HCT116 (cell line): ENCODE measurements around the gene FBXO31. TPM values are rescaled to one million over a fixed set of nuclear protein-coding genes. Genes with fewer than 3 reads are reported as not detected.

ENCODE experiments used
- ATAC-seq: fragments of 200-7000 bp; cut with Tn5 transposase; 2 replicates; pipeline ENCODE4 v1.9.1; 2020; ENCODE audit warnings: mild to moderate bottlenecking, moderate library complexity
- BruUV-seq: library from RNA; stranded (reverse); fragments of 400-500 nt; replicated peaks from 2 replicates; lab custom pipeline; 2021; lab: Mats Ljungman, UMichigan
- CTCF ChIA-PET: fragments of 300-600 bp; sonication (Branson Sonifier 250); formaldehyde crosslinking; loops from one replicate; lab custom pipeline; 2021; ENCODE audit warnings: antibody characterized with exemption; lab: Charles Lee
- POLR2A ChIA-PET: fragments of 300-600, 350-600 bp; sonication (Branson Sonifier 250); formaldehyde crosslinking; loops from one replicate; lab custom pipeline; 2021; ENCODE audit warnings: antibody characterized with exemption; lab: Charles Lee
- RAD21 ChIA-PET, 2 experiments: fragments of 300-600 bp; sonication (Branson Sonifier 250); formaldehyde crosslinking; loops; one replicate each; lab custom pipeline; 2023; ENCODE audit warnings: low total read pairs in 2 of 2; ENCODE audit not compliant: uncharacterized antibody in 2 of 2, unreplicated experiment in 2 of 2, low non-redundant PET in 1 of 2; lab: Charles Lee
- DNase-seq: peaks from one replicate; pipeline ENCODE4 v3.0.0-alpha.2; 2010; ENCODE audit warnings: low read depth, low spot score
- H2AFZ ChIP-seq: fragments of 200-600 bp; shearing (Covaris generic), sonication (generic); 2 replicates; pipeline ENCODE4 v1.6.1; 2017; ENCODE audit warnings: low read depth, mixed run types, mixed read lengths, antibody characterized with exemption, low read length; ENCODE audit not compliant: poor library complexity, severe bottlenecking
- H3K27ac ChIP-seq: 2 replicates; pipeline ENCODE4 v1.5.1; 2012; ENCODE audit warnings: low read depth, low read length
- H3K27me3 ChIP-seq: fragments of 200-600 bp; sonication (generic); 2 replicates; pipeline ENCODE4 v1.6.1; 2016; ENCODE audit warnings: mixed run types, low read length, mixed read lengths; ENCODE audit not compliant: insufficient read depth
- H3K36me3 ChIP-seq, 2 experiments: fragments of 200-500 bp in 1 of 2; fragments of 200-600 bp in 1 of 2; sonication (Bioruptor generic) in 1 of 2; sonication (generic) in 1 of 2; 2 replicates each; pipeline versions ENCODE4 v1.5.1 to v1.6.1; 2014 to 2016; ENCODE audit warnings: low read length in 2 of 2, inconsistent platforms in 1 of 2, mixed read lengths in 1 of 2, mixed run types in 1 of 2; ENCODE audit not compliant: insufficient read depth in 2 of 2, control insufficient read depth in 1 of 2
- H3K4me1 ChIP-seq, 2 experiments: fragments of 200-600 bp in 1 of 2; sonication (generic) in 1 of 2; 2 replicates each; pipeline versions ENCODE4 v1.5.1 to v1.6.1; 2012 to 2017; ENCODE audit warnings: low read length in 2 of 2, inconsistent platforms in 1 of 2, mild to moderate bottlenecking in 1 of 2, mixed read lengths in 1 of 2, mixed run types in 1 of 2, moderate library complexity in 1 of 2; ENCODE audit not compliant: insufficient read depth in 2 of 2, control insufficient read depth in 1 of 2
- H3K4me2 ChIP-seq: fragments of 200-600 bp; sonication (generic); 2 replicates; pipeline ENCODE4 v1.6.1; 2017; ENCODE audit warnings: mixed run types, low read length, mixed read lengths
- H3K4me3 ChIP-seq, 2 experiments: fragments of 200-600 bp in 1 of 2; sonication (generic) in 1 of 2; replicated peaks in 1 of 2; 2 replicates each; pipeline ENCODE4 v1.5.1; 2011 to 2016; ENCODE audit warnings: low read length in 2 of 2, control low read depth in 1 of 2, low read depth in 1 of 2, mild to moderate bottlenecking in 1 of 2, mixed read lengths in 1 of 2, mixed run types in 1 of 2
- H3K79me2 ChIP-seq: fragments of 200-600 bp; sonication (generic); 2 replicates; pipeline ENCODE4 v1.6.1; 2017; ENCODE audit warnings: mild to moderate bottlenecking, mixed run types, low read length, moderate library complexity, mixed read lengths; ENCODE audit not compliant: insufficient read depth
- H3K9ac ChIP-seq: fragments of 200-600 bp; sonication (generic); 2 replicates; pipeline ENCODE4 v1.6.1; 2016; ENCODE audit warnings: low read length, mixed read lengths
- H3K9me2 ChIP-seq: fragments of 200-600 bp; sonication (generic), shearing (Covaris generic); 2 replicates; pipeline ENCODE4 v1.6.1; 2017; ENCODE audit warnings: mixed run types, mild to moderate bottlenecking, moderate library complexity; ENCODE audit not compliant: insufficient read depth
- H3K9me3 ChIP-seq, 2 experiments: fragments of 200-500 bp in 1 of 2; fragments of 200-600 bp in 1 of 2; sonication (Bioruptor generic) in 1 of 2; sonication (generic) in 1 of 2; 2 replicates each; pipeline ENCODE4 v1.6.1; 2014 to 2017; ENCODE audit warnings: low read length in 2 of 2, mixed read lengths in 2 of 2, inconsistent platforms in 1 of 2, low read depth in 1 of 2, mild to moderate bottlenecking in 1 of 2, mixed run types in 1 of 2, moderate library complexity in 1 of 2; ENCODE audit not compliant: control insufficient read depth in 1 of 2, insufficient read depth in 1 of 2
- H4K20me1 ChIP-seq: fragments of 200-600 bp; sonication (generic), shearing (Covaris generic); 2 replicates; pipeline ENCODE4 v1.6.1; 2017; ENCODE audit warnings: mixed run types, mild to moderate bottlenecking, moderate library complexity; ENCODE audit not compliant: insufficient read depth
- CBX3 ChIP-seq: IDR thresholded peaks from 2 replicates; pipeline ENCODE4 v1.6.1; 2012; ENCODE audit warnings: low read depth
- CTCF ChIP-seq, 3 experiments: fragments of 200-600 bp in 1 of 3; sonication (generic) in 1 of 3; IDR thresholded peaks in 2 of 3; conservative IDR thresholded peaks in 1 of 3; 2 replicates each; pipeline ENCODE4 v1.5.1; 2012 to 2017; ENCODE audit warnings: low read depth in 2 of 3, low read length in 2 of 3, antibody characterized with exemption in 1 of 3, borderline replicate concordance in 1 of 3, control low read depth in 1 of 3, mild to moderate bottlenecking in 1 of 3, mixed read lengths in 1 of 3, mixed run types in 1 of 3, moderate library complexity in 1 of 3; ENCODE audit not compliant: insufficient read depth in 1 of 3
- EZH2 ChIP-seq: fragments of 200-600 bp; sonication (generic); IDR thresholded peaks from 2 replicates; pipeline ENCODE4 v1.6.1; 2017; ENCODE audit warnings: antibody characterized with exemption, mixed run types
- JUND ChIP-seq: IDR thresholded peaks from 2 replicates; pipeline ENCODE4 v1.6.1; 2012
- MAX ChIP-seq: IDR thresholded peaks from 2 replicates; pipeline ENCODE4 v1.6.1; 2012
- POLR2A ChIP-seq: IDR thresholded peaks from 2 replicates; pipeline ENCODE4 v1.7.0; 2011; ENCODE audit warnings: borderline replicate concordance; ENCODE audit not compliant: insufficient read depth, insufficient read length; ENCODE audit errors: extremely low read depth
- POLR2AphosphoS5 ChIP-seq: IDR thresholded peaks from 2 replicates; pipeline ENCODE4 v1.6.1; 2011; ENCODE audit warnings: mild to moderate bottlenecking, low read depth, low read length, moderate library complexity
- RAD21 ChIP-seq: IDR thresholded peaks from 2 replicates; pipeline ENCODE4 v1.6.1; 2012; ENCODE audit warnings: low read depth, mild to moderate bottlenecking
- REST ChIP-seq: IDR thresholded peaks from 2 replicates; pipeline ENCODE4 v1.6.1; 2012; ENCODE audit warnings: low read depth
- SIN3A ChIP-seq: IDR thresholded peaks from 2 replicates; pipeline ENCODE4 v1.6.1; 2012; ENCODE audit warnings: low read depth
- TCF7L2 ChIP-seq: IDR thresholded peaks from 2 replicates; pipeline ENCODE4 v1.7.0; 2011; ENCODE audit warnings: borderline replicate concordance, inconsistent platforms; ENCODE audit not compliant: insufficient read depth, insufficient read length; ENCODE audit errors: extremely low read depth
- YY1 ChIP-seq: IDR thresholded peaks from 2 replicates; pipeline ENCODE4 v1.6.1; 2011; ENCODE audit warnings: low read length, low read depth, moderate library complexity, mild to moderate bottlenecking; ENCODE audit not compliant: insufficient replicate concordance; ENCODE audit errors: extremely low read depth
- ZBTB33 ChIP-seq: IDR thresholded peaks from 2 replicates; pipeline ENCODE4 v1.6.1; 2011; ENCODE audit warnings: mild to moderate bottlenecking, low read length, moderate library complexity; ENCODE audit not compliant: insufficient replicate concordance; ENCODE audit errors: extremely low read depth
- ZFX ChIP-seq: fragments of 450-650 bp; IDR thresholded peaks from 2 replicates; pipeline ENCODE4 v1.6.1; 2017
- ZNF274 ChIP-seq: fragments of 200-500 bp; sonication (Bioruptor generic); IDR thresholded peaks from 2 replicates; pipeline ENCODE4 v1.6.1; 2014; ENCODE audit warnings: mild to moderate bottlenecking, low read depth, low read length, inconsistent platforms
- intact Hi-C: fragments of 100-400 bp; cut with micrococcal nuclease; formaldehyde crosslinking; loops from 2 replicates; pipeline ENCODE4 v1.10.0; 2022
- total RNA-seq: library from RNA; stranded (reverse); gene quantifications from one replicate; pipeline ENCODE4 v1.2.1, GENCODE V29; 2021; ENCODE audit not compliant: unreplicated experiment

FBXO31 gene
- total RNA-seq, 1 experiment from 2014 or later = 52.1 TPM

GRCh38 chr16:87316923-87317749 is 66.4 kb downstream of the FBXO31 start, which contains the start of gene C16orf95 (continued):
- TF ChIP-seq REST (no peak), TCF7L2 (no peak), RAD21 (no peak), SIN3A (no peak)

- Histone ChIP-seq H3K9ac (peak overlapping the region; percentile 96), H3K4me2 (peak overlapping the region; percentile 77), H3K27ac (peak overlapping the region; percentile 87), H4K20me1 (no peaks in the 10 kb centered on the region), H3K4me1 (peaks cover 11 to 23% of the 10 kb centered on the region in 2 experiments; a peak in 3 of 4 replicates), H3K9me2 (no peaks in the 10 kb centered on the region), H3K27me3 (no peaks in the 10 kb centered on the region), H3K4me3 (peak overlapping the region; percentile 73 to 99), H2AFZ (no peak overlapping the region), H3K79me2 (peaks cover 19% of the 10 kb centered on the region), H3K9me3 (no peaks in the 10 kb centered on the region), H3K36me3 (peaks cover 0 to 4% of the 10 kb centered on the region in 2 experiments; a peak in 1 of 4 replicates)
- ChIA-PET CTCF (interaction anchor here (1.0 to 2.5 kb wide), 3 partner anchors 18 to 319 kb away, joined by 3 to 12 read pairs (median 3); no protein-coding TSS in a partner anchor), POLR2A (interaction anchor here (0.7 to 1.5 kb wide), 3 partner anchors 67 to 553 kb away, joined by 3 to 8 read pairs (median 6); partner anchors contain the start of genes FBXO31 and SLC7A5), RAD21 (no interaction called here)
- intact Hi-C loops = loop anchor here (2.0 to 5.0 kb wide), 2 partner anchors 66 to 320 kb away; partner anchors contain the start of gene FBXO31
- no TSS peak for BruUV-seq
- no peak for DNase-seq
- ATAC-seq = no peak
- TF ChIP-seq ZBTB33 = no peak
- no peak for TF ChIP-seq MAX
- no peak for TF ChIP-seq JUND
- TF ChIP-seq POLR2AphosphoS5 = no peak
- TF ChIP-seq ZFX = no peak
- no peak for TF ChIP-seq YY1
- TF ChIP-seq CTCF (IDR thresholded peaks at IDR 0.05 in 2 of 3, conservative IDR thresholded peaks at IDR 0.05 in 1 of 3; ENCODE audit: borderline replicate concordance in 1 of 3, insufficient read depth in 1 of 3, low read depth in 2 of 3, low read length in 2 of 3) = no peak
- TF ChIP-seq ZNF274 = no peak
- TF ChIP-seq POLR2A = no peak
- TF ChIP-seq SIN3A = no peak
- TF ChIP-seq CBX3 = no peak
- no peak for TF ChIP-seq EZH2
Measured at GRCh38 chr16:87316450-87316922, 67.1 kb downstream of the FBXO31 start.
